Stimulated activated effector memory CD8-positive, alpha-beta T cell treated with anti-CD3 and anti-CD28 coated beads, Interleukin-12 subunit alpha, Interleukin-12 subunit beta, amount 100 ng/mL, for 72 hours (primary cell): ENCODE data around the gene UTF1.

ENCODE experiments used
- ATAC-seq: fragments of 150-1000 bp; cut with Tn5 transposase; 2 replicates; pipeline ENCODE4 v1.10.0; 2021
- DNase-seq, 2 donors: peaks; one replicate each; pipeline ENCODE4 v3.0.0; 2021 to 2022; ENCODE audit warnings: low spot score in 2 of 2
- H3K27ac Mint-ChIP-seq: one replicate; pipeline ENCODE4 v1.8.0; 2022; ENCODE audit warnings: mild to moderate bottlenecking, mixed read lengths
- H3K36me3 Mint-ChIP-seq: one replicate; pipeline ENCODE4 v1.8.0; 2022; ENCODE audit warnings: mild to moderate bottlenecking, mixed read lengths
- H3K4me1 Mint-ChIP-seq: one replicate; pipeline ENCODE4 v1.8.0; 2022; ENCODE audit warnings: mixed read lengths
- H3K4me3 Mint-ChIP-seq: one replicate; pipeline ENCODE4 v1.8.0; 2022; ENCODE audit warnings: mild to moderate bottlenecking, mixed read lengths
- H3K9me3 Mint-ChIP-seq: one replicate; pipeline ENCODE4 v1.8.0; 2022; ENCODE audit warnings: mixed read lengths

Gene UTF1

GRCh38 chr10:133266056-133266795 is 36.2 kb downstream of the UTF1 start:
- ATAC-seq, result no peak
- H3K4me3 Mint-ChIP-seq, result no peak overlapping the region
- peak overlapping the region; percentile 73 for H3K27ac Mint-ChIP-seq
- no peak for DNase-seq
- peaks cover 42% of the 10 kb centered on the region for H3K4me1 Mint-ChIP-seq
- peaks cover 99% of the 10 kb centered on the region for H3K36me3 Mint-ChIP-seq
- H3K9me3 Mint-ChIP-seq, result no peaks in the 10 kb centered on the region

DNA sequence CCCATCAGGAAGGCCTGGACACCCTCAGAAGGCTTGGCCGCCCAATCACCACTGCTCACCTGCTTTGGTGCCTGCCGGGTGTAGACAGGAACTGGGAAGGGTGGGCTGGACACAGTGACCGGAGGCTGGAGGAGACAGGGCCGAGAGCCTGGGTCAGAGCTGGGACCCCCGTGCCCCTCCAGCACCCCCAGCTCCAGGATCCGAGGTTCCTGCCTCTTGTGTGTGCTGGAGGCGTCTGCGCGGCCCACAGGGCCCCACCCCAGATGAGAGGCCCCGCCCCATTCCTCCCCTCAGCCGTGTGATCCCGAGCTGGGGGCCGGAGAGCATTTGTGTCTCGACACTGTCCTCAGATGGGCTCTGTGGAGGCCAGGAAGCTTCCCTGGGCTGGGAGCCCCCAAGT is 37.3 kb downstream of the UTF1 start:
- Mint-ChIP-seq H3K4me1 (peaks cover 39% of the 10 kb centered on the region), H3K27ac (no peak overlapping the region), H3K4me3 (no peak overlapping the region), H3K36me3 (peaks cover 99% of the 10 kb centered on the region), H3K9me3 (no peaks in the 10 kb centered on the region)
- DNase-seq, result no peak
- no peak for ATAC-seq

- H3K9me3 Mint-ChIP-seq, result no peaks in the 10 kb centered on the region
These were observed 37.8 kb downstream of the UTF1 start for GRCh38 chr10:133267829-133268228.

DNA sequence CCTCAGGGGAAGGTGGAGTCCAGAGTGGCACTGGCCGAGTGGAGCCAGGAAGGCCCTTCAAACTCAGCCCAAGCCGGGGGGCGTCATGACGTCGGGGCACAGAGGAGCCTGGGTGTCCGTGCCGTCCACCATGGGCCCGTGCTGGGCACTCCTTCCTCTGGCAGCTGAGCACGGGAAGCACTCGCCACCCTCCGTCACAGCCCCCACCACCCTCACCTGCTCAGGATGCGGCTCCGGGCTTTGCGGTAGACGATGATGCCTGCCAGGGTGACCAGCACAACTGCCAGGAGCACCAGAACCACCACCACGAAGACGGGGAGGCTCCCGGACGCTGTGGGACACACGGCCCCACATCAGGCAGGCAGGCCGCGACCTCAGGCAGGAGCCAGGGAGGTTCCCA is 38.5 kb downstream of the UTF1 start:
- Mint-ChIP-seq H3K36me3 (peaks cover 99% of the 10 kb centered on the region), H3K4me1 (peaks cover 26% of the 10 kb centered on the region), H3K27ac (no peak overlapping the region), H3K4me3 (no peak overlapping the region), H3K9me3 (no peaks in the 10 kb centered on the region)
- DNase-seq (no peak), ATAC-seq (no peak)

More at GRCh38 chr10:133267829-133268228, 37.8 kb downstream of the UTF1 start:
- DNase-seq, result no peak
- H3K36me3 Mint-ChIP-seq, result peaks cover 99% of the 10 kb centered on the region
- no peak overlapping the region for H3K27ac Mint-ChIP-seq
- no peak overlapping the region for H3K4me3 Mint-ChIP-seq
- peaks cover 33% of the 10 kb centered on the region for H3K4me1 Mint-ChIP-seq
- no peak for ATAC-seq

GRCh38 chr10:133269367-133269766 is 39.4 kb downstream of the UTF1 start:
- peaks cover 18% of the 10 kb centered on the region for H3K4me1 Mint-ChIP-seq
- DNase-seq, result no peak
- H3K36me3 Mint-ChIP-seq, result peaks cover 92% of the 10 kb centered on the region
- H3K9me3 Mint-ChIP-seq, result no peaks in the 10 kb centered on the region
- H3K27ac Mint-ChIP-seq, result no peak overlapping the region
- no peak overlapping the region for H3K4me3 Mint-ChIP-seq
- ATAC-seq, result no peak

DNA sequence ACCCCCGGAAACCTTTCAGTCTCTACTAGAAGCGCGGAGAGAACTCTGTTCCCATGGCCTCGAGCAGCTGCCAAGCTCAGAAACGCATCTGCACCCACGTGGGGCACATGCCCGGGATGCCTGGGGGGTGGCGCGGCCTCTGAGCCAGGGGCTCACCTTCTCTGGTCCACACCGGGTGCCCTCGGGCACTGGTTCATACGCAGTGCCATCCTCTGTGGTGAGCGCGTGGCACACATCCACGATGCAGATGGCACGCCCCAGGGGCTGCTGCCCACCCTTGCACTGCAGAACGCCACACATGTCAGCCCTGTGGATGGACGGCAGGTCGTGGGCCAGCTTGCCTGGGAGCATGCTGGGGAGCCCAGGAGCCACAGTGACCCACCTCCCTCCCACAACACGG is 40.2 kb downstream of the UTF1 start:
- no peak for DNase-seq
- H3K36me3 Mint-ChIP-seq, result peaks cover 92% of the 10 kb centered on the region
- H3K4me1 Mint-ChIP-seq, result peaks cover 16% of the 10 kb centered on the region
- ATAC-seq, result no peak
- H3K4me3 Mint-ChIP-seq, result no peak overlapping the region
- H3K9me3 Mint-ChIP-seq, result no peaks in the 10 kb centered on the region
- no peak overlapping the region for H3K27ac Mint-ChIP-seq

DNA sequence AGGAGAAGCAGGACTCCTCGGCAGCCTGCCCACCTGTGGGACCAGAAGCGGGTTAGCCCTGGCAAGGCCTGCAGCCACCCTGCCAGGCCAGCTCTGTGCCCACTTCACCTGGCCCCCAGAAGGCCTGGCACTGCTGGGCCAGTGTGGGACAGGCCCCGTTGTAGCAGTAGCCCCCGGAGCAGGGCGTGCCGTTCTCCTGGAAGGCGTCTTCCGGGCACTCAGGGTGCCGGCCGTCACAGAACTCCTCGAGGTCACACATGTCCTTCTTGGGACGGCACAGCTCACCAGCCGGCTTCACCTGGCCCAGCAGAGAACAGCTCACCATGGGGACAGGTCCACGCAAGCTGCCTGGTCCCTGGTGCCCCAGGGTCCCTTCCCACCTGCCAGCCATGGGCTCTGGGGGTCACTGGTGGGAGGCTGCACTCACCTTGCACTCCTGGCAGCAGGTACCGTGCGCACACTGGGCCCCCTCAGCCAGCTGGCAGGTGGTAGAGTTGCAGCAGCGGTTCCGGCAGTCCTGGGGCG is 40.8 kb downstream of the UTF1 start:
- Mint-ChIP-seq H3K4me1 (peaks cover 10% of the 10 kb centered on the region), H3K27ac (no peak overlapping the region), H3K4me3 (no peak overlapping the region), H3K9me3 (no peaks in the 10 kb centered on the region), H3K36me3 (peaks cover 92% of the 10 kb centered on the region)
- ATAC-seq, result no peak
- DNase-seq, result no peak

DNA sequence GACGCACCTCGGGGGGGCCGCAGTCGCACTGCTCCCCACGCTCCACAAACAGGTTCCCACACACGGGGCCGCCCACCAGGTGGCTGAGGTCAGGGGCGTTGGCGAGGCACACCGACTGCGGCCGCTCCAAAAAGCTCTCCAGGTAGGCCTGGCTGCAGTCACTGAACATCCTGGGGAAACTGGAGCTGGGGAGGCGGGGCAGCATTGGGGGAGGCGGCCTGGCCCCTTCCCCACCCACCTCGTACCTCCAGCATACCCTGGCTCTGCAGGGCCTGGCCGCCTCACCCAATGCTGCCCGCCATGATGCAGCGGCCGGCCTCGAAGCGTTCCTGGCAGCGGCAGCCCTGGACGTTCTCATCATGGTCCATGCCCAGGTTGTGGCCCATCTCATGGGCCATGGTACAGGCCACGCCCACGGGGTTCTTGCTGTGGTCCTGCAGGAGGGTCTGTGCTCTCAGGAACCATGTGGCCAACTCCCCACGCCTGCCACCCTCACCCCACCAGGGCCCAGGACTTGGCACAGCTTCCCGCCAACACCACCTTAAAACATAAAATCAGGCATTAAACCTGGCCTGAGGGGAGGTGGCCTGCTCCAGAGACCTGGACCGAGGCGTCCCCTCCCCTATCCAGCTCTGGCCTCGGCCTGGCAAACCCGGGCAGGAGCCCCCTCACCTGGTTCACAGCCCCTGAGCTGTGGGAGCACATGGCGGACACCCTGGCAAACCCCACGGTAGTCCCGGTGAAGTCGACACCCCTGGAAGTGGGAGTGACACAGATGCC is 41.7 kb downstream of the UTF1 start:
- Mint-ChIP-seq H3K4me3 (no peak overlapping the region), H3K9me3 (no peaks in the 10 kb centered on the region), H3K4me1 (peaks cover 7% of the 10 kb centered on the region)

GRCh38 chr10:133272301-133272963 is 42.4 kb downstream of the UTF1 start:
- Mint-ChIP-seq H3K4me3 (no peak overlapping the region), H3K4me1 (peaks cover 8% of the 10 kb centered on the region), H3K27ac (no peak overlapping the region), H3K36me3 (peaks cover 78% of the 10 kb centered on the region), H3K9me3 (no peaks in the 10 kb centered on the region)
- ATAC-seq, result no peak
- DNase-seq, result no peak

More for the DNA sequence above, 41.7 kb downstream of the UTF1 start:
- Mint-ChIP-seq H3K36me3 (peaks cover 86% of the 10 kb centered on the region), H3K27ac (no peak overlapping the region)
- DNase-seq (no peak), ATAC-seq (no peak)

DNA sequence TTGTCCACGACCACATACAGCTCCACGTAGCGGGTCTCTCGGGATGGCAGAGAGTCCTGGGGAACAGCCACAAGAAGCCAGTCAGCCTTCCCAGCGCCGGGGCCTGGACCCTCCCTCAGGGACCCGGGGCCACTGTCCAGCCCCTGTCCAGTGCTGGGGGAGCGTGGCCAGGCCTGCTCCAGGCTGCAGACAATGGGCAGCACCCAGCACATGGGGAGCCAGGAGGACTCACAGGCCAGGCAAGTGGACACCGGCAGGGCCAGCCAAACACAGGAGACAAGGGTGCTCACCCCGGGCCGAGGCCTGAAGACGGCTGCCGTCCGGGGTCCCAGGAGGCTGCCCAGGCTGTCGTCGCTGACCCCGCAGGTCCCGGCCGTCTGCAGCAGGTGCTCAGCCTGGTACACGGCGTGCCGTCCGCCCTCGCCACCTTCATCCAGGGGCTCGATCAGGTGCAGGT is 43.0 kb downstream of the UTF1 start:
- Mint-ChIP-seq H3K9me3 (no peaks in the 10 kb centered on the region), H3K27ac (no peak overlapping the region), H3K36me3 (peaks cover 73% of the 10 kb centered on the region), H3K4me3 (peak overlapping the region; percentile 14), H3K4me1 (peaks cover 13% of the 10 kb centered on the region)
- ATAC-seq (no peak), DNase-seq (no peak)

- Mint-ChIP-seq H3K4me1 (peaks cover 20% of the 10 kb centered on the region), H3K9me3 (no peaks in the 10 kb centered on the region), H3K27ac (no peak overlapping the region), H3K4me3 (peak overlapping the region; percentile 14), H3K36me3 (peaks cover 72% of the 10 kb centered on the region)
- no peak for ATAC-seq
- no peak for DNase-seq
These were observed 43.6 kb downstream of the UTF1 start for GRCh38 chr10:133273534-133274143.

DNA sequence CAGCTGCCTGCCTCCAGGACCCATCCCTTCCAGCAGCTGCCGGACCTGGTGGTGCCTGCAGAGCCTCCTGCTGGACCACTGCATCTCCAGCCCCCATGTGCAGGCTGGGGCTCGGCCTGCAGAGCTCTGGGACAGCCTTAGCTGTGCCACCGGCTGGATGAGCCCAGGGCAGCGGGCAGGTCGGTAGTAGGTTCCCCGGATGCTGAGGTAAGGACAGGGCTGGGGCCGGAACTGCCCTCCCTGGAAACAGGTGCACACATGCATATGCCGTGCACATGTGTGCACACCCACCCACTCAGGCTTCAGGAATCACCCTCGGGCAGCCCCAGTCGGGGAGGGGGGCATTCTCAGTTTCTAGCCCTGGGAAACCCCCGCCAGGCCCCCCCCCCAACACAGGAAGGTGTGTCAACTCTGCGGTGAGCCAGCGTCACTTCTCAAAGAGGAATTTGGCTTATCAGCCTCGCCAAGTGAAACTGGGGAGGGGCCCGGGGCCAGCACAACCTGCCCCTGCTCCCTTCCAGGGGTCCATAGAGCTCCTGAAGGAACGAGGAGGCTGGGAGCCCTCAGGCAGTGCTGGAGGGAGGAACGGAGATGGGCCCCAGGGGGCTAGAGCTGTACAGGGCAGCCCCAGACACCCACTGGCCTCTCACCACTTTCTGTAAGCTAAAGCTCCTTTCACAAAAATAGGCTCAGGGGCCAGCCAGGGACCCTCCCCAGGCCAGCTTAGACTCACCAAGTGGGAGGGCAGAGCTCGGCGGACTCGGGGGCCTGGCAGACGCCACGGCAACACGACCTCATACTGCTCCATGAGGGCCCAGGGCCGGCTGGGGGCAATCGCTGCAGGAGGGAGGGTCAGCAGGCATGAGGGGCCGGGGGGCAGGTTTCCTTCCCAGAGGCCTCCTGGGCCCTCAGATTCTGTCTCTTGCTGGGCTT is 45.0 kb downstream of the UTF1 start:
- peak; percentile 48 to 85 for DNase-seq
- Mint-ChIP-seq H3K27ac (peak overlapping the region; percentile 88), H3K4me1 (peaks cover 34% of the 10 kb centered on the region), H3K9me3 (no peaks in the 10 kb centered on the region), H3K36me3 (peaks cover 63% of the 10 kb centered on the region), H3K4me3 (peak overlapping the region; percentile 88)
- peak; percentile 55 for ATAC-seq

DNA sequence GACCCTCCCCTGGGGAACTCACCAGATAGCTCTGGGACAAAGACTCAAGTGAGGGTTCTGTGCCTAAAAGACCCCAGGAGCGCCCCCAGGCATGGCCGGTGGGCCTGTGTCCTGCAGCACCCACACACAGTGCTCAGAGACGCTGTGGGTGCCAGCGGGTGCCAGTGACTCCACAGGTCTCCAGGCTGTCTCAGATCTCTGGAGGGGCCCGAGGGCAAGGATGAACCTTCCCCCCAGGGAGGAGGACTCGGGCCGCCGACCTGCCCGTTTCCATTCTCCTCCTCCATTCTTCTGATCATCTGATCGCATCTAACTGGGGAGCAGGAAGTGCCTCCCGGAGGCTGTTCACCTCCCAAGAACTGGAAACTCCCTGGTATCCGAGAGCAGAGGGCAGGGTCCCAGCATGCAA is 45.7 kb downstream of the UTF1 start:
- peak; percentile 57 for ATAC-seq

DNA sequence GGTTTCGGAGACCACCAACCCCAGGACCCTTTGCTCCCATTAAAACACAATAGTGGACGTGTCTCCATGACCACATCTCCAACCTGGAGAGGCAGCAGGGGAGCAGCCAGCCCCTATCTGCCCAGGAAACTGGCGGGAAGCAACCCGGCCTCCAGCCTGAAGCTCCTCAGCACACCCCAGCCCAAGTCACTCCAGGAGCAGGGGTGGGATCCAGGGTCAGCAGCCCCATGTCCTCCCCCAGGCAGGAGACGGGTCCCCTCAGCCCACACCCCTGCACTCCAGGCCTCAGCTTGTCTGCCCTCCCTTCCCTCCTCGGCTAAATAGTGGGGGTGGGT is 46.0 kb downstream of the UTF1 start:
- H3K9me3 Mint-ChIP-seq, result no peaks in the 10 kb centered on the region
- DNase-seq, result peak in 1 of 2 donors; percentile 64
- peaks cover 53% of the 10 kb centered on the region for H3K36me3 Mint-ChIP-seq
- H3K27ac Mint-ChIP-seq, result peak overlapping the region; percentile 88
- H3K4me3 Mint-ChIP-seq, result peak overlapping the region; percentile 88
- no peak for ATAC-seq
- peaks cover 36% of the 10 kb centered on the region for H3K4me1 Mint-ChIP-seq

More for the DNA sequence above, 45.7 kb downstream of the UTF1 start:
- peak; percentile 40 to 80 for DNase-seq
- Mint-ChIP-seq H3K36me3 (peaks cover 57% of the 10 kb centered on the region), H3K9me3 (no peaks in the 10 kb centered on the region), H3K4me3 (peak overlapping the region; percentile 88), H3K4me1 (peaks cover 36% of the 10 kb centered on the region), H3K27ac (peak overlapping the region; percentile 88)
